Measurements from ENCODE around the gene MUSTN1.

- TF ChIP-seq, protein P1, sequence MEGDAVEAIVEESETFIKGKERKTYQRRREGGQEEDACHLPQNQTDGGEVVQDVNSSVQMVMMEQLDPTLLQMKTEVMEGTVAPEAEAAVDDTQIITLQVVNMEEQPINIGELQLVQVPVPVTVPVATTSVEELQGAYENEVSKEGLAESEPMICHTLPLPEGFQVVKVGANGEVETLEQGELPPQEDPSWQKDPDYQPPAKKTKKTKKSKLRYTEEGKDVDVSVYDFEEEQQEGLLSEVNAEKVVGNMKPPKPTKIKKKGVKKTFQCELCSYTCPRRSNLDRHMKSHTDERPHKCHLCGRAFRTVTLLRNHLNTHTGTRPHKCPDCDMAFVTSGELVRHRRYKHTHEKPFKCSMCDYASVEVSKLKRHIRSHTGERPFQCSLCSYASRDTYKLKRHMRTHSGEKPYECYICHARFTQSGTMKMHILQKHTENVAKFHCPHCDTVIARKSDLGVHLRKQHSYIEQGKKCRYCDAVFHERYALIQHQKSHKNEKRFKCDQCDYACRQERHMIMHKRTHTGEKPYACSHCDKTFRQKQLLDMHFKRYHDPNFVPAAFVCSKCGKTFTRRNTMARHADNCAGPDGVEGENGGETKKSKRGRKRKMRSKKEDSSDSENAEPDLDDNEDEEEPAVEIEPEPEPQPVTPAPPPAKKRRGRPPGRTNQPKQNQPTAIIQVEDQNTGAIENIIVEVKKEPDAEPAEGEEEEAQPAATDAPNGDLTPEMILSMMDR (IDR thresholded peaks at IDR 0.05), result no peak
- TF ChIP-seq SIN3A (IDR thresholded peaks at IDR 0.05; ENCODE audit: borderline replicate concordance, insufficient read depth, low read depth, low read length) (no peak), TCF7L2 (IDR thresholded peaks at IDR 0.05; ENCODE audit: low read depth, low read length) (no peak), REST (IDR thresholded peaks at IDR 0.05; ENCODE audit: insufficient read depth in 1 of 2, low read depth in 2 of 2, low read length in 1 of 2) (no peak), POLR2AphosphoS5 (IDR thresholded peaks at IDR 0.05; ENCODE audit: low read depth, low read length) (no peak)
These were observed 17.6 kb downstream of the MUSTN1 start for GRCh38 chr3:52817221-52817620.
